Pancreas (tissue), 10 donors: ENCODE results near the gene BCS1L. TPM values are rescaled to one million over a fixed set of nuclear protein-coding genes. Genes with fewer than 3 reads are reported as not detected.

Experiments used
- ATAC-seq, 4 donors: fragments of 200-7000 bp; cut with Tn5 transposase; one replicate each; pipeline versions ENCODE4 v1.8.0 to v1.9.1; 2020; ENCODE audit warnings: mild to moderate bottlenecking in 4 of 4, moderate library complexity in 4 of 4
- DNase-seq, 6 donors: peaks; one replicate each; pipeline ENCODE4 v3.0.0-alpha.2; 2020
- FAIRE-seq: peaks from 2 replicates; lab custom pipeline; 2012; peaks lifted over from hg19 to GRCh38; lab: Jason Lieb, UNC
- H3K27ac ChIP-seq, 4 donors: fragments of 200-600 bp; sonication (generic); 1 replicate in 3 of 4; 2 replicates in 1 of 4; pipeline versions ENCODE4 v1.5.0 to v1.8.0; 2020
- H3K27me3 ChIP-seq, 4 donors: fragments of 200-600 bp; one replicate each; pipeline ENCODE4 v1.8.0; 2021
- H3K36me3 ChIP-seq, 3 donors: fragments of 200-600 bp; sonication (generic) in 1 of 3; one replicate each; pipeline versions ENCODE4 v1.5.0 to v1.8.0; 2020 to 2021
- H3K4me1 ChIP-seq, 3 donors: fragments of 200-600 bp; one replicate each; pipeline ENCODE4 v1.8.0; 2021
- H3K4me3 ChIP-seq, 4 donors: fragments of 200-600 bp; sonication (generic) in 2 of 4; one replicate each; pipeline versions ENCODE4 v1.5.0 to v1.8.0; 2020 to 2021
- H3K9me3 ChIP-seq, 4 donors: fragments of 200-600 bp; one replicate each; pipeline ENCODE4 v1.8.0; 2021
- WGBS, 2 donors: extraction: QIAGEN DNeasy Blood & Tissue Kit; methylation state at CpG; one replicate each; pipeline ENCODE4 v1.1.7; 2013; 5-methylcytosine and 5-hydroxymethylcytosine counted together
- intact Hi-C, 3 donors: fragments of 100-400 bp; cut with DNase I; formaldehyde crosslinking; loops; one replicate each; pipeline versions ENCODE4 v1.11.1 to v1.14.2; 2022
- polyA plus RNA-seq, 2 donors: library from polyadenylated mRNA; stranded (reverse); fragments of 200-250 nt; gene quantifications; one replicate each; pipeline ENCODE4 v1.2.3, GENCODE V29; 2013
- total RNA-seq, 6 donors: library from RNA; stranded (reverse); fragmentation: NEBNext Ultra II Directional in 4 of 6; extraction: Animal tissue kit (Norgen Biotek cat#: 25700) in 4 of 6; gene quantifications; one replicate each; pipeline versions ENCODE4 v1.2.1 to v1.2.4, GENCODE V29; 2021 to 2023
- TF ChIP-seq, protein P1 (sequence below), 4 donors: fragments of 200-600 bp; sonication (generic) in 3 of 4; IDR thresholded peaks; one replicate each; pipeline versions ENCODE4 v1.5.0 to v1.8.0; 2021; ENCODE audit warnings: antibody characterized with exemption in 4 of 4
- donor health status: healthy with polysubstance abuse.
- donor health status: DM: no; HTN: no; CAD: no; lungs with moderate emphysema.
- donor health status: DM: no; HTN: no; CAD: no.
- donor health status: control.
- donor health status: control.
- donor health status: Bipolar disorder and iron deficiency.
- donor health status: DM: yes; HTN: yes; CAD: no.
- donor health status: DM: no; HTN: no; CAD: no.
- donor health status: DM: no; HTN: no; CAD: no.
- donor health status: DM: yes; HTN: yes; CAD: no.

BCS1L gene
- total and polyA plus RNA-seq, 8 donors, result 16.3 to 110 (median 27.4) TPM

DNA sequence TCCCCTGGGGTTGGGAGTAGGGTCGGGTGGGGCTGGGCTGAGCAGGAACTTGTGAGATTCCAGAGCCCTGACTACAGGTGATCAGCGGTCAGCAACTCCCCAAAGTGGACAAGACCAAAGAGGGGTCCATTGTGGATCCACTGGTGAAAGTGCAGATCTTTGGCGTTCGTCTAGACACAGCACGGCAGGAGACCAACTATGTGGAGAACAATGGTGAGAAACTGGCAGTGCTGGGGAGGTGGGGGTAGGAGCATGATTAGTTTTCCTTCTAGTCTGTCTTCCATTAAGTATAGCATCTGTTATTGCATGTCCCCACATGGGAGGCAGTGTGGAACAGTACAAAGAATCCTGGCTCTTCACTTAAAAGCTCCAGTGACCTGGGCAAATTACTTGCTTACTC lies 23.8 kb upstream of the BCS1L start:
- no peak for ATAC-seq
- Histone ChIP-seq H3K9me3 (no peaks in the 10 kb centered on the region), H3K27ac (no peak overlapping the region), H3K4me3 (no peak overlapping the region), H3K27me3 (no peaks in the 10 kb centered on the region), H3K4me1 (no peaks in the 10 kb centered on the region), H3K36me3 (peaks cover 0 to 61% (median 24%) of the 10 kb centered on the region in 3 donors)
- intact Hi-C loops, result no loop called here
- TF ChIP-seq, protein P1, sequence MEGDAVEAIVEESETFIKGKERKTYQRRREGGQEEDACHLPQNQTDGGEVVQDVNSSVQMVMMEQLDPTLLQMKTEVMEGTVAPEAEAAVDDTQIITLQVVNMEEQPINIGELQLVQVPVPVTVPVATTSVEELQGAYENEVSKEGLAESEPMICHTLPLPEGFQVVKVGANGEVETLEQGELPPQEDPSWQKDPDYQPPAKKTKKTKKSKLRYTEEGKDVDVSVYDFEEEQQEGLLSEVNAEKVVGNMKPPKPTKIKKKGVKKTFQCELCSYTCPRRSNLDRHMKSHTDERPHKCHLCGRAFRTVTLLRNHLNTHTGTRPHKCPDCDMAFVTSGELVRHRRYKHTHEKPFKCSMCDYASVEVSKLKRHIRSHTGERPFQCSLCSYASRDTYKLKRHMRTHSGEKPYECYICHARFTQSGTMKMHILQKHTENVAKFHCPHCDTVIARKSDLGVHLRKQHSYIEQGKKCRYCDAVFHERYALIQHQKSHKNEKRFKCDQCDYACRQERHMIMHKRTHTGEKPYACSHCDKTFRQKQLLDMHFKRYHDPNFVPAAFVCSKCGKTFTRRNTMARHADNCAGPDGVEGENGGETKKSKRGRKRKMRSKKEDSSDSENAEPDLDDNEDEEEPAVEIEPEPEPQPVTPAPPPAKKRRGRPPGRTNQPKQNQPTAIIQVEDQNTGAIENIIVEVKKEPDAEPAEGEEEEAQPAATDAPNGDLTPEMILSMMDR (IDR thresholded peaks at IDR 0.05), result no peak
- 91 to 94% methylated on average over 5 of the region's 5 CpGs for WGBS, 2 donors
- FAIRE-seq, result no peak
- no peak for DNase-seq

DNA sequence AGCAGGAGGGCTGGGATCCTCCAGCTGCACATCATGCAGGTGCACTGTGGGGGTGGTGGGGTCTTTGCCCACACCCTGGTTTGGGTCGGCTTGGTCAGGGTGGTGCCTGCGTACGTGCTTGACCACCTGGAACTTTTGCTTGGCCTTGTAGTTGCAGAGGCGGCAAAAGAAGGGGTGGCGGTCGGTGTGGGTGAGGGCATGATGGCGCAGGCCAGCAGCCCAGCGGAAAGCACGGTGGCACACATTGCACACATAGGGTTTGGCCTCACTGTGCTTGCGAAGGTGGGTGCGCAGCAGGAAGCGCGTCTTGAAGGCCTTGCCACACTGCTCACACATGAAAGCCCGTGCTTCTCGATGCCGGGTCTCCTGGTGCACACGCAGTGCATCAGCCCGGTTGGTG lies 21.1 kb upstream of the BCS1L start:
- intact Hi-C loops, result no loop called here
- Histone ChIP-seq H3K9me3 (no peaks in the 10 kb centered on the region), H3K4me3 (no peak overlapping the region), H3K27me3 (no peaks in the 10 kb centered on the region), H3K27ac (no peak overlapping the region), H3K36me3 (peaks cover 3 to 74% (median 24%) of the 10 kb centered on the region in 3 donors), H3K4me1 (no peaks in the 10 kb centered on the region)
- 96% methylated on average over 18 of the region's 18 CpGs for WGBS, 2 donors
- ATAC-seq (no peak), FAIRE-seq (no peak), DNase-seq (no peak)
- TF ChIP-seq, protein P1 (IDR thresholded peaks at IDR 0.05), result no peak

DNA sequence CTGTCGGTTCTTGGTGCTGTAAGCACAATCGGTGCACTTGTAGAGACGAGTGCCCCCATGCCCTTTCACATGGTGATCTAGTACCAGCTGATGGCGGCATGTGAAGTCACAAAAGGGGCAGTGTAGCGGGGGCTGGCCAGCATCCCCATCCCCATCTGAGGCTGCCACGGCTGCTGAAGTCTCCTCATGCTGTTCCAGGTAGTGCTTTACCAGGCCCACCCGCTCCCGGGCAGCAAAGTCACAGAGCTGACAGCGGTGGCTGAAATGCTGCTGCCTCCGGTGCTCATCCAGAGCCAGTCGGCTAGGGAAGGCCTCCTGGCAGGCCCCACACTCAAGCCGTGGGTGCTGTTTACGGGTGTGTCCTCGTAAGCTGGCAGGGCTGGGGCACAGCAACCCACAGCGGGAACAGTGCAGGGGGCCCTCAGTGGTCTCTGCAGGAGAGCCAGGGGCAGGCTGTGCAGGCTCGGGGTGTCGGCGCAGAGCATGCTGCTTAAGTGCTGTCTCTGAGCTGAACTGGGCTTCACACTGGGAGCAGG lies 17.3 kb upstream of the BCS1L start:
- H3K27me3 ChIP-seq, result no peaks in the 10 kb centered on the region
- H3K4me1 ChIP-seq, result no peaks in the 10 kb centered on the region
- peak in 1 of 6 donors; percentile 54 for DNase-seq
- no peak overlapping the region for H3K27ac ChIP-seq
- intact Hi-C loops, result no loop called here
- 93 to 95% methylated on average over 15 to 18 of the region's 18 CpGs for WGBS, 2 donors
- no peak for ATAC-seq
- no peaks in the 10 kb centered on the region for H3K9me3 ChIP-seq
- no peak for FAIRE-seq
- H3K4me3 ChIP-seq, result no peak overlapping the region
- TF ChIP-seq, protein P1 (IDR thresholded peaks at IDR 0.05), result no peak
- peaks cover 11 to 75% (median 27%) of the 10 kb centered on the region in 3 donors for H3K36me3 ChIP-seq

DNA sequence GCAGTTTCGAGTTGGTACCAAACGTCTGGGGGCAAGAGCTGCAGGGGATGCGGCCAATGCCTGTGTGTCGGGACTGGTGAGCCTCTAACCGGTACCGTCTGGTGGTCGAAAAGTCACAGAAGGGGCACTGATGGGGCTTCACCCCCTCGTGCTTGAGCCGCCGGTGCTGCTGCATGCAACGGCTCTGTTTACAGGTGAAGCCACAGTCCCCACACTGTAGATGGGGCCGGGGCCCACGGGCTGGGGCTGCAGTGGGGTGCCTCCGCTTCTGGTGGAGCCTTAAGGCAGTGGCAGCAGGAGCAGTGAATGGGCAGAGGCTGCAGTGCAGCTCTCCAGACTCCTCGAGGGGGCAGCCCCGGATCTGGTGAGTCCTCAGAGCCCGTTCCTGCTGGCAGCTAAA lies 16.7 kb upstream of the BCS1L start:
- intact Hi-C loops, result no loop called here
- H3K27ac ChIP-seq, result no peak overlapping the region
- no peaks in the 10 kb centered on the region for H3K9me3 ChIP-seq
- H3K4me3 ChIP-seq, result no peak overlapping the region
- no peaks in the 10 kb centered on the region for H3K27me3 ChIP-seq
- FAIRE-seq, result no peak
- ATAC-seq, result no peak
- peak in 1 of 6 donors; percentile 55 for DNase-seq
- TF ChIP-seq, protein P1 (IDR thresholded peaks at IDR 0.05), result no peak
- peaks cover 11 to 72% (median 27%) of the 10 kb centered on the region in 3 donors for H3K36me3 ChIP-seq
- no peaks in the 10 kb centered on the region for H3K4me1 ChIP-seq
- 89% methylated on average over 17 of the region's 17 CpGs for WGBS, 2 donors

DNA sequence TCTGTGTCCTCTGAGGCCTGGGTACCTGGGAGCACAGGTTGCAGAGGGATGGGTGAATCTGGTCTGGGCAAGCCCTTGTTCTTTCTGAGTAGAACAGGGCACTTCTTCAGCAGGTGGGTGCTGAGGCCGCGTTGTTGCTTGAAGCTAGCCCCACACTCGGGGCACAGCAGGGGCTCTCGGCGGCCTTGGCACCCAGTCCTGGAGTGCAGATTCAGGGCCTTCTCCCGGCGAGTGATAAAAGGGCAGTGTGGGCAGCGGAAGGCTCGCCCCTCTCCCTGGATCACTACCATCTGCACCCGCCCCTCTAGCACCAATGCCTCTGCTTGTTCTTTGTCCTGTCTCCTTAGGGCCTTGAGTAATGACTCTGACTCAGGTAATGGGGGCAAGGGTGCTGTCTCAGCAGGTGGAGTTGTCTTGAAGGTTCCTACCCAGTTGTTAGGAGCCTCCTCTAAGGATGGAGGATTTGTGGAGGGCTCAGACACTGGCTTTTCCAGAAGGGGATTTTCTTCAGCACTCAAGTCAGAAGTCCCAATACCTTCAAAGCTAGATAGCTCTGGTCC lies 15.7 kb upstream of the BCS1L start:
- WGBS, 2 donors, result 87 to 92% methylated on average over 10 of the region's 10 CpGs

More for the DNA sequence above, 15.7 kb upstream of the BCS1L start:
- Histone ChIP-seq H3K4me3 (no peak overlapping the region), H3K4me1 (no peaks in the 10 kb centered on the region), H3K27me3 (no peaks in the 10 kb centered on the region), H3K27ac (peak overlapping the region in 1 of 4 donors; percentile 67), H3K9me3 (no peaks in the 10 kb centered on the region), H3K36me3 (peaks cover 11 to 71% (median 20%) of the 10 kb centered on the region in 3 donors)
- ATAC-seq, result no peak
- TF ChIP-seq, protein P1 (IDR thresholded peaks at IDR 0.05), result no peak
- intact Hi-C loops, result no loop called here
- no peak for DNase-seq
- FAIRE-seq, result no peak
